ENCODE results near the gene GATAD2A.
A peak's percentile ranks its signal among the peaks of the same experiment; 100 is the strongest.

Gene GATAD2A

DNA sequence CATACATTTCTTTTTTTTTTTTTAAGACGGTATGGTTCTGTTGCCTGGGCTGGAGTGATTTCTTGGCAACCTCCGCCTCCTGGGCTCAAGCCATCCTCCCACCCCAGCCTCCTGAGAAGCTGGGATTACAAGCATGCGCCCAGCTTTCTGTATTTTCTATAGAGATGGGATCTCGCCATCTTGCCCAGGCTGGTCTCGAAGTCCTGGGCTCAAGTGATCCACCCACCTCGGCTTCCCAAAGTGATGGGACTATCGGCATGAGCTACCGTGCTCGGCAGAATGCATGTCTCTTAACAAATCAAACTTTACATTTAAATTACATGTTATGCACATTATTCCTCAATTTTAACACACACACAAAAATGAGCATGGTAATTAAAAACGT is 111.8 kb downstream of the GATAD2A start:
- H3K4ac ChIP-seq (ENCODE audit: low read depth in 1 of 2, low read length in 2 of 2): no peak overlapping the region
- H3K36me3 ChIP-seq (ENCODE audit: control insufficient read depth in 1 of 2, insufficient read depth in 2 of 2, low read depth in 1 of 2, low read length in 2 of 2): peaks cover 17 to 27% of the 10 kb centered on the region in 2 experiments
- H2AK5ac ChIP-seq (ENCODE audit: low read length, severe bottlenecking): no peak overlapping the region
- H2BK15ac ChIP-seq (ENCODE audit: low read depth, poor library complexity, severe bottlenecking): no peak overlapping the region
- H3K27me3 ChIP-seq (ENCODE audit: control insufficient read depth in 1 of 2, insufficient read depth in 1 of 2, low read length in 2 of 2): no peaks in the 10 kb centered on the region
- no peak overlapping the region for H3K18ac ChIP-seq (ENCODE audit: low read depth in 1 of 2, low read length in 2 of 2)
- DNase-seq: no peak
- no peak overlapping the region for H3K27ac ChIP-seq (ENCODE audit: low read length, poor library complexity, severe bottlenecking)
- H3K4me2 ChIP-seq (ENCODE audit: low read length, poor library complexity, severe bottlenecking): peak overlapping the region; percentile 6
- H3K14ac ChIP-seq (ENCODE audit: low read length in 2 of 2): no peak overlapping the region
- no peak overlapping the region for H2BK5ac ChIP-seq (ENCODE audit: low read depth, low read length, poor library complexity, severe bottlenecking)
- H3K9ac ChIP-seq (ENCODE audit: low read length): peak overlapping the region; percentile 97
- peaks cover 14% of the 10 kb centered on the region for H3K4me1 ChIP-seq (ENCODE audit: control insufficient read depth, insufficient read depth, low read depth, low read length)
- no peak overlapping the region for H2BK120ac ChIP-seq (ENCODE audit: low read depth, low read length)
- no peak overlapping the region for H4K8ac ChIP-seq (ENCODE audit: low read length)
- peak overlapping the region in 1 of 2 experiments; percentile 98 for H3K4me3 ChIP-seq (ENCODE audit: insufficient read depth in 1 of 2, low read depth in 1 of 2, low read length in 2 of 2)
- no peak overlapping the region for H3K23ac ChIP-seq (ENCODE audit: low read length in 2 of 2)
- H4K91ac ChIP-seq (ENCODE audit: low read length): no peak overlapping the region
- no peak overlapping the region for H2BK12ac ChIP-seq (ENCODE audit: low read length in 2 of 2)
- no peak overlapping the region for H2AFZ ChIP-seq (ENCODE audit: low read depth, low read length)
- peaks cover 3% of the 10 kb centered on the region for H3K9me3 ChIP-seq (ENCODE audit: control insufficient read depth, low read length)
- over 99% methylated on average over 8 of the region's 10 CpGs for WGBS
- H3K79me1 ChIP-seq (replicated peaks; ENCODE audit: low read length, poor library complexity, severe bottlenecking): peaks cover 30% of the 10 kb centered on the region

DNA sequence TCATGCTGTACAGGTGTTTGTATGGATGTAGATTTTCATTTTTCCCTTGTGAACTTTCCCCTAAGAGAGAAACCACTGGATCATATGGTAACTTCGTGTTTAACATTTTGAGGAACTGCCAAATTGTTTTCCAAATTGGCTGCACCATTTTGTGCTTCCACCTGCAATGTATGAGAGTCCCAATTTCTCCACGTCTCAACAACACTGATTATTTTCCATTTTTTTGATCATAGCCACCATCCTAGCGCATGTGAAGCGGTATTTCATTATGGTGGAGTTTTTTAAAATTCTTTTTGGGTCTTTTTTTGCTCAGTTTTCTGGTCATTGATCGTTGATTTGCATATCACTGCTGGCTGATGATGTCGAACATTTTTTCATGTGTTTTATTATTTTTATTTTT is 115.5 kb downstream of the GATAD2A start:
- DNase-seq: no peak
- Histone ChIP-seq H3K79me1 (replicated peaks; ENCODE audit: low read length, poor library complexity, severe bottlenecking) (peaks cover 36% of the 10 kb centered on the region), H2BK5ac (ENCODE audit: low read depth, low read length, poor library complexity, severe bottlenecking) (no peak overlapping the region), H3K27ac (ENCODE audit: low read length, poor library complexity, severe bottlenecking) (no peak overlapping the region), H2BK12ac (ENCODE audit: low read length in 2 of 2) (no peak overlapping the region), H3K4me1 (ENCODE audit: control insufficient read depth, insufficient read depth, low read depth, low read length) (peaks cover 11% of the 10 kb centered on the region), H2BK15ac (ENCODE audit: low read depth, poor library complexity, severe bottlenecking) (no peak overlapping the region), H3K4me3 (ENCODE audit: insufficient read depth in 1 of 2, low read depth in 1 of 2, low read length in 2 of 2) (no peak overlapping the region), H2AK5ac (ENCODE audit: low read length, severe bottlenecking) (no peak overlapping the region), H3K23ac (ENCODE audit: low read length in 2 of 2) (no peak overlapping the region), H3K9ac (ENCODE audit: low read length) (no peak overlapping the region), H3K36me3 (ENCODE audit: control insufficient read depth in 1 of 2, insufficient read depth in 2 of 2, low read depth in 1 of 2, low read length in 2 of 2) (peaks cover 23 to 36% of the 10 kb centered on the region in 2 experiments), H3K9me3 (ENCODE audit: control insufficient read depth, low read length) (no peaks in the 10 kb centered on the region), H3K4ac (ENCODE audit: low read depth in 1 of 2, low read length in 2 of 2) (no peak overlapping the region), H3K4me2 (ENCODE audit: low read length, poor library complexity, severe bottlenecking) (no peak overlapping the region), H3K27me3 (ENCODE audit: control insufficient read depth in 1 of 2, insufficient read depth in 1 of 2, low read length in 2 of 2) (no peaks in the 10 kb centered on the region), H4K91ac (ENCODE audit: low read length) (no peak overlapping the region), H3K14ac (ENCODE audit: low read length in 2 of 2) (no peak overlapping the region), H4K8ac (ENCODE audit: low read length) (no peak overlapping the region), H2AFZ (ENCODE audit: low read depth, low read length) (no peak overlapping the region), H3K18ac (ENCODE audit: low read depth in 1 of 2, low read length in 2 of 2) (no peak overlapping the region), H2BK120ac (ENCODE audit: low read depth, low read length) (no peak overlapping the region)
- 95% methylated on average over 1 of the region's 6 CpGs for WGBS

DNA sequence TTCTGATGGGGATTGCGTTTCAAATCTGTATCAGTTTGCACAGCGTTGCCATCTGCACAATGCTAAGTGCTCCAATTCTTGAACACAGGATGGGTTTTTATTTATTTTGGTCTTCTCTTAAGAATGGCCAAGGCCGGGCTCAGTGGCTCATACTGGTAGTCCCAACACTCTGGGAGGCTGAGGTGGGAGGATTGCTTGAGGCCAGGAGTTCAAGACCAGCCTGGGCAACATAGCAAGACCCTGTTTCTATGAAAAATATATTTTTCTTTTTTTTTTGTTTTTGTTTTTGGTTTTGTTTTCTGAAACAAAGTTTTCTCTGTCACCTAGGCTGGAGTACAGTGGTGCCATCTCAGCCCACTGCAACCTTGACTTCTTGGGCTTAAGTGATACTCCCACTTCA is 117.7 kb downstream of the GATAD2A start:
- H3K9ac ChIP-seq (ENCODE audit: low read length): no peak overlapping the region
- WGBS: 99% methylated on average over 3 of the region's 3 CpGs
- no peak overlapping the region for H3K23ac ChIP-seq (ENCODE audit: low read length in 2 of 2)
- H3K27me3 ChIP-seq (ENCODE audit: control insufficient read depth in 1 of 2, insufficient read depth in 1 of 2, low read length in 2 of 2): no peaks in the 10 kb centered on the region
- no peak overlapping the region for H2AFZ ChIP-seq (ENCODE audit: low read depth, low read length)
- H3K27ac ChIP-seq (ENCODE audit: low read length, poor library complexity, severe bottlenecking): no peak overlapping the region
- no peak overlapping the region for H3K4me3 ChIP-seq (ENCODE audit: insufficient read depth in 1 of 2, low read depth in 1 of 2, low read length in 2 of 2)
- no peak overlapping the region for H2BK120ac ChIP-seq (ENCODE audit: low read depth, low read length)
- no peak overlapping the region for H3K14ac ChIP-seq (ENCODE audit: low read length in 2 of 2)
- H3K79me1 ChIP-seq (replicated peaks; ENCODE audit: low read length, poor library complexity, severe bottlenecking): peaks cover 46% of the 10 kb centered on the region
- H3K36me3 ChIP-seq (ENCODE audit: control insufficient read depth in 1 of 2, insufficient read depth in 2 of 2, low read depth in 1 of 2, low read length in 2 of 2): peaks cover 40 to 55% of the 10 kb centered on the region in 2 experiments
- H3K4ac ChIP-seq (ENCODE audit: low read depth in 1 of 2, low read length in 2 of 2): no peak overlapping the region
- no peak overlapping the region for H3K18ac ChIP-seq (ENCODE audit: low read depth in 1 of 2, low read length in 2 of 2)
- H2BK5ac ChIP-seq (ENCODE audit: low read depth, low read length, poor library complexity, severe bottlenecking): no peak overlapping the region
- H3K4me1 ChIP-seq (ENCODE audit: control insufficient read depth, insufficient read depth, low read depth, low read length): peaks cover 23% of the 10 kb centered on the region
- H3K9me3 ChIP-seq (ENCODE audit: control insufficient read depth, low read length): no peaks in the 10 kb centered on the region
- no peak overlapping the region for H4K91ac ChIP-seq (ENCODE audit: low read length)
- H3K4me2 ChIP-seq (ENCODE audit: low read length, poor library complexity, severe bottlenecking): no peak overlapping the region
- DNase-seq: no peak
- H2BK12ac ChIP-seq (ENCODE audit: low read length in 2 of 2): no peak overlapping the region
- H2BK15ac ChIP-seq (ENCODE audit: low read depth, poor library complexity, severe bottlenecking): no peak overlapping the region
- H4K8ac ChIP-seq (ENCODE audit: low read length): no peak overlapping the region
- no peak overlapping the region for H2AK5ac ChIP-seq (ENCODE audit: low read length, severe bottlenecking)

DNA sequence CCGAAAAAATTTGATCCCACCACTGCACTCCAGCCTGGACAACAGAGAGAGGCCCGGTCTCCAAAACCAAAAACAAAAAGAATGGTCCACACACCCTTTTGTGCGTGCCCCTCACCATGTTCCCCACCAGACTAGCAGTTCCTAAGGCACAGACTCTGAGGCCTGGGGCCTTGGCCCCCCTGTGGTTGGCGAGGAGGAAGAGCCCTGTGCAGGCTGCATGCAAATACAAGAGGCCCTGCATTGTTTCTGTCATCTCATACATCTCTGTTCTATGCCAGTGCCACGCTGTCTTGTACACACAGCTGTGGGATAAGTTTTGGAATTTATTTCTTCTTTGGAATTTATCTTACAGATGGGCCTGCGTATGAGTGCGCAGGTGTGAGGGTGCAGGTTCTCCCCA is 118.6 kb downstream of the GATAD2A start:
- WGBS: 96% methylated on average over 7 of the region's 7 CpGs
- Histone ChIP-seq H2AFZ (ENCODE audit: low read depth, low read length) (no peak overlapping the region), H3K4ac (ENCODE audit: low read depth in 1 of 2, low read length in 2 of 2) (no peak overlapping the region), H2AK5ac (ENCODE audit: low read length, severe bottlenecking) (no peak overlapping the region), H2BK15ac (ENCODE audit: low read depth, poor library complexity, severe bottlenecking) (no peak overlapping the region), H3K14ac (ENCODE audit: low read length in 2 of 2) (no peak overlapping the region), H3K4me1 (ENCODE audit: control insufficient read depth, insufficient read depth, low read depth, low read length) (peaks cover 22% of the 10 kb centered on the region), H3K27ac (ENCODE audit: low read length, poor library complexity, severe bottlenecking) (no peak overlapping the region), H2BK120ac (ENCODE audit: low read depth, low read length) (no peak overlapping the region), H2BK5ac (ENCODE audit: low read depth, low read length, poor library complexity, severe bottlenecking) (no peak overlapping the region), H3K9ac (ENCODE audit: low read length) (no peak overlapping the region), H3K36me3 (ENCODE audit: control insufficient read depth in 1 of 2, insufficient read depth in 2 of 2, low read depth in 1 of 2, low read length in 2 of 2) (peaks cover 43 to 62% of the 10 kb centered on the region in 2 experiments), H4K91ac (ENCODE audit: low read length) (no peak overlapping the region), H3K4me2 (ENCODE audit: low read length, poor library complexity, severe bottlenecking) (peak overlapping the region; percentile 19), H3K4me3 (ENCODE audit: insufficient read depth in 1 of 2, low read depth in 1 of 2, low read length in 2 of 2) (no peak overlapping the region), H3K79me1 (replicated peaks; ENCODE audit: low read length, poor library complexity, severe bottlenecking) (peaks cover 46% of the 10 kb centered on the region), H3K9me3 (ENCODE audit: control insufficient read depth, low read length) (no peaks in the 10 kb centered on the region), H3K18ac (ENCODE audit: low read depth in 1 of 2, low read length in 2 of 2) (no peak overlapping the region), H3K27me3 (ENCODE audit: control insufficient read depth in 1 of 2, insufficient read depth in 1 of 2, low read length in 2 of 2) (no peaks in the 10 kb centered on the region), H2BK12ac (ENCODE audit: low read length in 2 of 2) (no peak overlapping the region), H4K8ac (ENCODE audit: low read length) (no peak overlapping the region), H3K23ac (ENCODE audit: low read length in 2 of 2) (no peak overlapping the region)
- no peak for DNase-seq

Data from mesenchymal stem cell (in vitro differentiated cells and primary cell).